MV-4-11 (cell line): Measurements from ENCODE around the gene POFUT2.

Experiments
- DNase-seq: peaks from one replicate; lab custom pipeline; 2025; lab: John Stamatoyannopoulos, UW

Gene POFUT2

GRCh38 chr21:45287438-45288391, at the start of gene POFUT2:
TSS of gene POFUT2 (minus strand) at chr21:45287895. CDS start at chr21:45287871, 24 bp downstream.
- peak; percentile 91 for DNase-seq

- no peak for DNase-seq
Observed at GRCh38 chr21:45336870-45337269, 49.2 kb upstream of the POFUT2 start.

DNA sequence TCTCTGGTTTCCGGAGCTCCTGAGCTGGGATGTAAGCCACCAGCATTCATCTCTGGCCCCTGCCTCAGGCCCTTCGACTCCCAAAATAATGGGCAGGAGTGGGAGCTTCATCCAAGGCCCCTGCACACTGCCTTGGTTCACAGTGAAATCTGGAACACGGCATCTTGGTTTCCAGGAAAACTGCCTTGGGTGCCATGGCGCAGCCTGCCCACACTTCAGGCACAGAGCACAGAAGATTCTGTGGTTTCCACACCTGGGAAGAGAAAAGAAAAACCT, 48.8 kb upstream of the POFUT2 start:
- no peak for DNase-seq

- DNase-seq, result no peak
Observed at GRCh38 chr21:45335761-45336534, 48.3 kb upstream of the POFUT2 start.

GRCh38 chr21:45335151-45335760, 47.6 kb upstream of the POFUT2 start:
- no peak for DNase-seq

DNA sequence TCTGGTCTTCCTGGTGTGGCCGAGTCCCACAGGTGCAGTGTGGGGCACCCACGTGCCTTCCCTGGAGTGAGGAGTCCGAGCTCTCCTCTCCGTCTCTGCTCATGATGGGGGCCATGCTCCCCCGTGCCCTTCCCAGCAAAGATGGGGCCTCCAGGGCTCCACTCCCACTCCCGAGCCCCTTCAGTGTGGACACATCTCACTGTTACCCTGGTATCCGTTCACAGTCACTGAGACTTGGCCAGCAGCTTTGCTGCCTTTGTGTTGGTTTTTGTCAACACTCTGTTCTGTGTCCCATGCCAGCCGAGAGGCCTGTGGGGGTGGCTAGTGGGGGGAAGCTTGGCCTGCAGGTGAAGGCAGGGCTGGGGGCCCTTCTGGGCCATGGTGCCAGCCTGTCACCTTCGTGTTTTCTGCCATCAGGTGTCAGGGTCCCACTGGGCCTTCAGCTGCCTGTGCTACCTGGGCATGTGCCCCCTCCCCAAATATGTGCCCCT, 46.9 kb upstream of the POFUT2 start:
- no peak for DNase-seq

- no peak for DNase-seq
Observed at GRCh38 chr21:45334134-45334533, 46.4 kb upstream of the POFUT2 start.

GRCh38 chr21:45333583-45334121, 46.0 kb upstream of the POFUT2 start:
- no peak for DNase-seq

- no peak for DNase-seq
Observed at GRCh38 chr21:45332981-45333582, 45.4 kb upstream of the POFUT2 start.

DNA sequence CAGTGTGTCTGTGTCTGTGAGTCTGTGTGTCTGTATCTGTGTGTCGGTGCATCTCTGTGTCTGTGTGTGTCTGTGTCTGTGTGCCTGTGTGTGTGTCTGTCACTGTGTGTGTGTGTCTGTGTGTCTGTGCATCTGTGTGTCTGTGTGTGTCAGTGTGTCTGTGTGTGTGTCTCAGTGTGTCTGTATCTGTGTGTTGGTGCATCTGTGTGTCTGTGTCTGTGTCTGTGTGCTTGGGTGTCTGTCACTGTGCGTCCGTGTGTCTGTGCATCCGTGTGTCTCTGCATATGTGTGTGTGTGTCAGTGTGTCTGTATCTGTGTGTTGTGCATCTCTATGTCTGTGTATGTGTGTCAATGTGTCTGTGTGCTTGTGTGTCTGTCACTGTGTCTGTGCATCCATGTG, 44.7 kb upstream of the POFUT2 start:
- DNase-seq, result no peak

- DNase-seq, result no peak
Observed at GRCh38 chr21:45331531-45332147, 43.9 kb upstream of the POFUT2 start.

GRCh38 chr21:45330851-45331261, 43.2 kb upstream of the POFUT2 start:
- DNase-seq, result no peak

DNA sequence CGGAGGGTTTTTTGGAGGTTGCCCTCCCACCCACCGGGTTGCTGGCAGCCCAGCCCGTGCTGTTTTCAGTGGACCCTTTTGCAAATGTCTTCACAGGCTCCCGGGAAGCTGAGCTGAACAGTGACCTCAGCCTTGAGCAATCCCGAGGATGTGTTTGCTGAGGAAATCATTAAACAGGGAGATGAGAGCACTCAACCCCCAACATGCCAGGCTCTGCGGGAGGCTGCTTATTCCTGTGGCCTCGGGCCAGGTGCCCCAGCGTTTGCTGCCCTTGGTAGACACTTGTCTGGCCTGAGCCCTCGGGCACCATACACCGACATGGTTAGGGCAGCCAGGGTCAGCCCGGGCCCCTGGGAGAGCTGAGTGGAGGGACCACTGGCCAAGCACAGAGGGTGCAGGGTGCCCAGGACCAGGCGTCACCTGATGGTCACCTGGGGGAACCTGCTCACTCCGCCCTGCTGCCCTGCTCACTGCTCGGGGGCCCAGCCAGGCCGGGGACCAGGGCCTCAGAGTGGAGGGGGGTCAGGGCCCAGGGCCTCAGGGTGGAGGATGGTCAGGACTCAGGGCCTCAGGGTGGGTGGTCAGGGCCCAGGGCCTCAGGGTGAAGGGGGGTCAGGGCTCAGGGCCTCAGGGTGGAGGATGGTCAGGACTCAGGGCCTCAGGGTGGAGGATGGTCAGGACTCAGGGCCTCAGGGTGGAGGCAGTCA, 42.5 kb upstream of the POFUT2 start:
- no peak for DNase-seq

DNA sequence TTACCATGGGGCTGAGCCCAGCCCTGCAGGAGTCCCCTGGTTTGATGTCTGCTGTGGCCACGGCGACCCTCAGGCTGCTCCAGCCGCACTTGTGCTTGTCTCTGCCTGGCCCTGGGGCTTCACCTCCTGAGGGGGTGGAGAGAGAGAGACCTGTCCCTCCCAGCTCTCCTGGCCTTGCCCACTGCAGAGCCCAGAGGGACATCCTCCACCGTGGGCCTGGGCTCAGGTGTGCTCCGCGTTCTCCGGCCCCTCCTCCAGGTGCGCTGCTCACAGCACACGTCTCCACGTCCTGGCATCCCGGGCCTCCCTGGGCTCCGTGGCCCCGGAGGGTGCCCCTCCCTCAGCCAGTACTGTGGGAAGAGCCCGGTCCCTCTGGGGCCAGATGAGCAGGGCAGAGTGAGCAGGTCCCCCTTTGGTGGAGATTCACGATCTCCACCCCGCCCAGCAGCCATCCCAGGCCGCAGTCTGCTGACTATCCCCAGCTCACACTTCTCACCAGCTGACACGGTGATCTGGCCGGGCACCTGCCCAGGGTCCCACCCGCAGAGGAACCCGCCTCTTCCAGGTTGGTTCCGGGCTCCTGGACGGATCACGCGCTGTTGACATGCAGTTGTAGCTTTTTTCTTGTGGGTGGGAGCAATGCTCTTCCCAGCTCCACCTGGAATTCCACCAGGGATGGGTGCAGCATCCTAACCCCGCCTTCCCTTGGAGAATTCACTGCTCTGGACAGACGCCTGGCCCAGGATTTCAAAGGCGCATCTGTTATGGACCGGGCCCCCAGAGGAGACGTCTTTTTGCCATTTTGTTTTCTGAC, 41.8 kb upstream of the POFUT2 start:
- no peak for DNase-seq

- DNase-seq, result no peak
Observed at GRCh38 chr21:45328198-45329091, 40.8 kb upstream of the POFUT2 start.

GRCh38 chr21:45327441-45328197, 39.9 kb upstream of the POFUT2 start:
- DNase-seq, result no peak

DNA sequence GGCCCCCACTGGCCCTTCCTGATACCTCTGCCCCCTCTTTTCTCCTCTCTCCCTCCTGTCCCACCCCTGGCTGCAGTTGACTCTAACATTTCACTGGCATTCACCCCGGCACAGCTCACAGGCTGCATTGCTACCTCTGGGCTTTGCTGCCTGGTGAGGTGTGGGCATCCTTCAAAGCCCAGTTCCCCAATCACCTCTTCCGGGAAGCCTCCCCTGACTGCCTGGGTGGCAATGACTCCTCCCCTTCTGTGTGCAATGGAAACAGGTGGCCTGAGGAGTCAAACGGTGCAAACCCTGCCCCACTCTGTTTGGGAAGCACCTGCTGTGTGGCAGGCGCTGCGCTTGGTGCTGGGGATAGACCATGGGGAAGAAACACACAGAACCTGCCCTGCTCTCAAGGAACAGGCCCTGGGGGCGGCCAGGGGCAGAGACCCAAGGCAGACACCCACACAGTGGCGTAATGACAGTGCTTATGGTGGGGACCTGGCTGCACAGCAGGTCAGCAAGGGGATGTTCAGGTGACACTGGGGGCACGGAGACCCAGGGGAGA, 39.3 kb upstream of the POFUT2 start:
- no peak for DNase-seq
